ENCODE results near the gene CPB2.

- TF ChIP-seq ISL1 (CRISPR knock-in tag; IDR thresholded peaks at IDR 0.05) = no peak
- no peak for TF ChIP-seq ZFP30 (CRISPR knock-in tag; IDR thresholded peaks at IDR 0.05)
- TF ChIP-seq RARB (CRISPR knock-in tag; IDR thresholded peaks at IDR 0.05) = no peak
- TF ChIP-seq TCF4 (CRISPR knock-in tag; IDR thresholded peaks at IDR 0.05; ENCODE audit: borderline replicate concordance) = no peak
- TF ChIP-seq TOX (CRISPR knock-in tag; IDR thresholded peaks at IDR 0.05; ENCODE audit: borderline replicate concordance) = no peak
- TF ChIP-seq GLIS3 (CRISPR knock-in tag; IDR thresholded peaks at IDR 0.05) = no peak
- no peak for TF ChIP-seq CSDC2 (CRISPR knock-in tag; IDR thresholded peaks at IDR 0.05)
- TF ChIP-seq ZFP3 (CRISPR knock-in tag; IDR thresholded peaks at IDR 0.05) = no peak
- TF ChIP-seq ESRRG (CRISPR knock-in tag; IDR thresholded peaks at IDR 0.05) = no peak
- no peak for TF ChIP-seq PPARA (CRISPR knock-in tag; IDR thresholded peaks at IDR 0.05; ENCODE audit: borderline replicate concordance)
- no peak for TF ChIP-seq POU6F1 (CRISPR knock-in tag; IDR thresholded peaks at IDR 0.05; ENCODE audit: borderline replicate concordance, low read depth)
- no peak for TF ChIP-seq CREB5 (CRISPR knock-in tag; IDR thresholded peaks at IDR 0.05; ENCODE audit: low read depth)
- TF ChIP-seq SNAI2 (CRISPR knock-in tag; IDR thresholded peaks at IDR 0.05) = no peak
Observed at GRCh38 chr13:46016216-46016615, 88.6 kb downstream of the CPB2 start.
